ENCODE data around the gene ARID3C. TPM values are rescaled to one million over a fixed set of nuclear protein-coding genes. Genes with fewer than 3 reads are reported as not detected.

ARID3C gene
- total and polyA plus RNA-seq, 2 experiments from 2014 or later, result 0.21 to 0.27 TPM

DNA sequence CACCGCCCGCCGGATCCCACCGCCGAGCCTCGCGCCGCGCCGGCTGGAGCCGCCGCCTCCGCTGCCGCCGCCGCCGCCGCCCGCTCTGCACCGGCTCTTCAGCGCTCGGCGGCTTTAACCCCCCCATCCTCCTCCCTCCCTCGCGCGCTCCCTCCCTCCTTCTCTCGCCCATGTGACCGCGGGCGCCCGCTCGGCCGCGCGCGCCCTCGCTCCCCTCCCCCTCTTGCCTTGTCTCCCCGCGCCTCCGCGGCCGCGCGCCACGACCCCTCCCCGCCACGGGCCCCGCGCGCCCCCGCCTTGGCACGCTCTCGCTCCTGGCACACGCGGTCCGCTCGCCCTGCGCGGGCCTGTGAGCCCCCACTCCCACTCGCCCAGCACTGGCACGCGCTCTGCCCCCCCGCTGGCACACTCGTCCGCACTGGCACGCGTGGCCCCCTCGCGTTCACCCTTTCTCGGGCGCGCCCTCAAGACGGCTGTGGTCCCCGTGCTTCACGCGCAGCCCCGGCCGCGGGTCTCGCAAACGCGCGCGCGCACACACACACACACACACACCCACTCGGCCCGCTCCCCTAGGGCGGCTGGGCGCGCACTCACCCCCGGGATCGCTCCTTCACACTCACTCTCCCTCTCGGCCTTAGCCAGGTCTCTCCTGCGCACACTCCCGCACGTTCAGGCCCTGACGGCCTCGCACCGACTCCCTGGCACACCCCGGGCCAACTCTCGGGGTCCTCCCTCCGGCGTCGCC lies 39.1 kb downstream of the ARID3C start, which contains the start of gene CNTFR:
TSS of gene CNTFR (minus strand) at position 89 of the 745 bp plus-strand sequence. CDS start 20,743 bp downstream, outside the sequence.
- Histone ChIP-seq H3K4me1 (ENCODE audit: insufficient read depth) (peaks cover 40% of the 10 kb centered on the region), H3K36me3 (replicated peaks; ENCODE audit: insufficient read depth, low read depth) (no peaks in the 10 kb centered on the region), H3K9me3 (ENCODE audit: low read depth) (no peaks in the 10 kb centered on the region), H3K79me2 (no peaks in the 10 kb centered on the region), H3K27me3 (peaks cover 93% of the 10 kb centered on the region), H3K4me3 (peak within 1 kb of the TSS; percentile 49), H3K4me2 (peak within 1 kb of the TSS; percentile 93), H3K27ac (no peak within 1 kb of the TSS), H3K9me2 (replicated peaks; ENCODE audit: insufficient read depth) (no peaks in the 10 kb centered on the region), H2AFZ (peak within 1 kb of the TSS; percentile 35), H4K20me1 (ENCODE audit: insufficient read depth, poor library complexity, severe bottlenecking) (no peaks in the 10 kb centered on the region)
- 3% methylated on average over 52 of the region's 104 CpGs for WGBS (ENCODE audit: low lambda C conversion rate, missing lambda C conversion rate)
- TF ChIP-seq, protein P1, sequence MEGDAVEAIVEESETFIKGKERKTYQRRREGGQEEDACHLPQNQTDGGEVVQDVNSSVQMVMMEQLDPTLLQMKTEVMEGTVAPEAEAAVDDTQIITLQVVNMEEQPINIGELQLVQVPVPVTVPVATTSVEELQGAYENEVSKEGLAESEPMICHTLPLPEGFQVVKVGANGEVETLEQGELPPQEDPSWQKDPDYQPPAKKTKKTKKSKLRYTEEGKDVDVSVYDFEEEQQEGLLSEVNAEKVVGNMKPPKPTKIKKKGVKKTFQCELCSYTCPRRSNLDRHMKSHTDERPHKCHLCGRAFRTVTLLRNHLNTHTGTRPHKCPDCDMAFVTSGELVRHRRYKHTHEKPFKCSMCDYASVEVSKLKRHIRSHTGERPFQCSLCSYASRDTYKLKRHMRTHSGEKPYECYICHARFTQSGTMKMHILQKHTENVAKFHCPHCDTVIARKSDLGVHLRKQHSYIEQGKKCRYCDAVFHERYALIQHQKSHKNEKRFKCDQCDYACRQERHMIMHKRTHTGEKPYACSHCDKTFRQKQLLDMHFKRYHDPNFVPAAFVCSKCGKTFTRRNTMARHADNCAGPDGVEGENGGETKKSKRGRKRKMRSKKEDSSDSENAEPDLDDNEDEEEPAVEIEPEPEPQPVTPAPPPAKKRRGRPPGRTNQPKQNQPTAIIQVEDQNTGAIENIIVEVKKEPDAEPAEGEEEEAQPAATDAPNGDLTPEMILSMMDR (IDR thresholded peaks at IDR 0.05; ENCODE audit: poor library complexity), result no peak
- peak; percentile 7 for TF ChIP-seq EZH2 (IDR thresholded peaks at IDR 0.05; ENCODE audit: borderline replicate concordance)
- no peak for TF ChIP-seq EZH2phosphoT487 (IDR thresholded peaks at IDR 0.05; ENCODE audit: low read depth, severe bottlenecking, unreplicated experiment)
- peak; percentile 69 for DNase-seq (ENCODE audit: low spot score)

GRCh38 chr9:34588671-34589635 lies 39.9 kb downstream of the ARID3C start:
- H3K4me3 ChIP-seq, result peak overlapping the region; percentile 42
- H3K27ac ChIP-seq, result no peak overlapping the region
- 2% methylated on average over 73 of the region's 86 CpGs for WGBS (ENCODE audit: low lambda C conversion rate, missing lambda C conversion rate)
- no peak for TF ChIP-seq EZH2phosphoT487 (IDR thresholded peaks at IDR 0.05; ENCODE audit: low read depth, severe bottlenecking, unreplicated experiment)
- no peak for TF ChIP-seq EZH2 (IDR thresholded peaks at IDR 0.05; ENCODE audit: borderline replicate concordance)
- TF ChIP-seq, protein P1 (IDR thresholded peaks at IDR 0.05; ENCODE audit: poor library complexity), result no peak
- H3K4me2 ChIP-seq, result peak overlapping the region; percentile 93
- no peaks in the 10 kb centered on the region for H3K9me2 ChIP-seq (replicated peaks; ENCODE audit: insufficient read depth)
- H2AFZ ChIP-seq, result no peak overlapping the region
- H3K9me3 ChIP-seq (ENCODE audit: low read depth), result no peaks in the 10 kb centered on the region
- no peaks in the 10 kb centered on the region for H4K20me1 ChIP-seq (ENCODE audit: insufficient read depth, poor library complexity, severe bottlenecking)
- no peak for DNase-seq (ENCODE audit: low spot score)
- peaks cover 40% of the 10 kb centered on the region for H3K4me1 ChIP-seq (ENCODE audit: insufficient read depth)
- H3K27me3 ChIP-seq, result peaks cover 93% of the 10 kb centered on the region
- no peaks in the 10 kb centered on the region for H3K36me3 ChIP-seq (replicated peaks; ENCODE audit: insufficient read depth, low read depth)
- no peaks in the 10 kb centered on the region for H3K79me2 ChIP-seq

GRCh38 chr9:34587271-34587670 lies 41.6 kb downstream of the ARID3C start:
- 72% methylated on average over 2 of the region's 2 CpGs for WGBS (ENCODE audit: low lambda C conversion rate, missing lambda C conversion rate)
- no peaks in the 10 kb centered on the region for H3K79me2 ChIP-seq

More at GRCh38 chr9:34587271-34587670, 41.6 kb downstream of the ARID3C start:
- Histone ChIP-seq H3K9me2 (replicated peaks; ENCODE audit: insufficient read depth) (no peaks in the 10 kb centered on the region), H3K36me3 (replicated peaks; ENCODE audit: insufficient read depth, low read depth) (no peaks in the 10 kb centered on the region), H3K9me3 (ENCODE audit: low read depth) (no peaks in the 10 kb centered on the region), H3K27me3 (peaks cover 83% of the 10 kb centered on the region), H3K27ac (no peak overlapping the region), H3K4me2 (no peak overlapping the region), H3K4me3 (no peak overlapping the region), H3K4me1 (ENCODE audit: insufficient read depth) (peaks cover 33% of the 10 kb centered on the region), H2AFZ (no peak overlapping the region), H4K20me1 (ENCODE audit: insufficient read depth, poor library complexity, severe bottlenecking) (no peaks in the 10 kb centered on the region)
- TF ChIP-seq, protein P1 (IDR thresholded peaks at IDR 0.05; ENCODE audit: poor library complexity), result no peak
- TF ChIP-seq EZH2 (IDR thresholded peaks at IDR 0.05; ENCODE audit: borderline replicate concordance) (no peak), EZH2phosphoT487 (IDR thresholded peaks at IDR 0.05; ENCODE audit: low read depth, severe bottlenecking, unreplicated experiment) (no peak)
- no peak for DNase-seq (ENCODE audit: low spot score)
